Measurements from ENCODE around the gene GBE1.
"Not testable (repeated sequence)": the region's sequence is repeated elsewhere in the genome, so short reads cannot be mapped to it uniquely, and the experiment has no call there.

The GBE1 gene

DNA sequence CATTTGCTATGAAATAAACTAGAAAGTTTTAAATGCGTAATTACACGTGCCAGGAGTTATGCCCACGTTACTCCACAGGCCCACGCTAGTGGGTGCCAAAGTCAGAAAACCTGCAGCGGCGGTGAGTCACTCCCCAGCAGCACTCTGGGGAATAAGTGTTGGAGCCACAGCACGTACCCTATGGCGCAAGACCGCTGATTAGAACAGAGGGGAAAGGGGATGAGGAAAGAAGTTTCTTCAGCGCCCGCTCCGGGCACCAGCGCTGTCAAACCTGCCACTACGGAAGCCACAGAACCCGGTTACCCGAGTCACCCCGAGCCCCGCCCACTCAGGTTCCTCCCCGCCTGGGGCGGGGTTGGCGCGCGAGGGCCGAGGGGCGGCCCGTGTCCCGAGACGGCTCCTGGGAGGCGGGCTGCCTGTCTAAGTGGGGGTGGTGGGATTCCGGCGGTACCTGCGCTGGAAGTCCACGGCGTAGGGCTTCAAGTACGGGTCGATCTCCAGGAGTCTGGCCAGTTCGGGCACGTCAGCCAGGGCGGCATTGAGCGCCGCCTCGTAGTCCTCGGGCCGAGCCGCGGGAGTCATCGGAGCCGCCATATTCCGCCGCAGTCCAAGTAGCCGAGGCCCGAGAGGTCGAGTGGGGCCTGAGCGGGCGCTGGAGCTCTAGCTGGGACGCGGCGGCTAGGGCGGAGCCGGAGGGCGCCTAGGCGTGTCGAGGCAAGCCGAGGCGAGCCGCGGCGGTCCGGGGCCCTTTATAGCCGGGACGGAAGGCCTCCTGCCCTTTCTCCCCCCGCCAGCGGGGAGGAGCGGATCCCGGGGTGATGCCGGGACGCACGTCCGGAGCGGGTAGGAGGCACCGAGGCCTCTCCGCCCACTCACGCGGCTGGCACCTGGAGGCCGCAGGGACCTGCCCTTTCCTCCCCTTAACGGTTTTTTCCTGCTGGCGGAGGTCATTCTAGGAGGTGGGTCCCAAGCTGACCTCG is at the start of gene GBE1:
GBE1 (minus strand) TSS at position 722 of the 980 bp plus-strand sequence; CDS start at position 594, 128 bp downstream.
- DNase-seq (ENCODE audit: low read depth): peak; percentile 93

- no peak for DNase-seq (ENCODE audit: low read depth)
Observed at GRCh38 chr3:81808900-81809299, 47.5 kb upstream of the GBE1 start.

DNA sequence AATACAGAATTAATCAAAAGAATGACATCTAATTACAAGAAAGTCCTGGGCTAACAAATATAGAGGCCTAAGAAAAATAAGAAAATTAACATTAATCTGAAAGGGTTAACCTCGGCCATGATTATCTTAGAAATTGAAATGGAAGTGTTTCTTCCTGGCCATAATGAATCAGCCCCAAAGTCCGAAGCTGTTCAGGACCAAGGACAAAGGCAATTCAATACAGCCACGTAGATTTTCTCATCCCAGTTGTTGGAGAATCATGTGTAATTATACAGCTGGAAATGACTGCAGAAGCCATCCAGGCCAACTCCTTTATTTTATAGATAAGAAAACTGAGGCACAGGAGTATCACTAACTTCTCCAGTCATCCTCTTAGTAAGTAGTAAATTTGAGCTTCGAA is 38.0 kb upstream of the GBE1 start:
- DNase-seq (ENCODE audit: low read depth): no peak

- no peak for DNase-seq (ENCODE audit: low read depth)
Observed at GRCh38 chr3:81793410-81793809, 32.0 kb upstream of the GBE1 start.

GRCh38 chr3:81790117-81790516 is 28.7 kb upstream of the GBE1 start:
- no peak for DNase-seq (ENCODE audit: low read depth)

- no peak for DNase-seq (ENCODE audit: low read depth)
Observed at GRCh38 chr3:81789691-81790090, 28.2 kb upstream of the GBE1 start.

GRCh38 chr3:81788610-81789009 is 27.2 kb upstream of the GBE1 start:
- DNase-seq (ENCODE audit: low read depth): peak; percentile 17

DNA sequence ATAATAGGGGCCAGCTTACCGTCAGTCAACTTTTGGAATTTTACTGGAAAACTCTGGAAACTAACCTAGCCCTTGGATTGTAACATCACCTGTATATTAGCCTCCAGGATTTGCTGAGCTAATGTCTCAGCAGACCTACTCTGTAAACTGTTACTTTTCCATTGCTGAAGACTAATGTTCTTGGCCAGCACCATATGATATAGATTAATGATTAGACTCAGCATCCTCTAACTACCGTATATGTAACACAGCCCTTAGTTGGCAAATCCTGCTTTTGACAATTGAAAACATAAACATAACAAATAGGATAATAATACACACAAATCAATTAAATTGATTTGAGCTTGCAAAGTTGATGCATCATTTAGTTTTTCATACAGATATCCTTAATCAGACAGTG is 26.6 kb upstream of the GBE1 start:
- no peak for DNase-seq (ENCODE audit: low read depth)

DNA sequence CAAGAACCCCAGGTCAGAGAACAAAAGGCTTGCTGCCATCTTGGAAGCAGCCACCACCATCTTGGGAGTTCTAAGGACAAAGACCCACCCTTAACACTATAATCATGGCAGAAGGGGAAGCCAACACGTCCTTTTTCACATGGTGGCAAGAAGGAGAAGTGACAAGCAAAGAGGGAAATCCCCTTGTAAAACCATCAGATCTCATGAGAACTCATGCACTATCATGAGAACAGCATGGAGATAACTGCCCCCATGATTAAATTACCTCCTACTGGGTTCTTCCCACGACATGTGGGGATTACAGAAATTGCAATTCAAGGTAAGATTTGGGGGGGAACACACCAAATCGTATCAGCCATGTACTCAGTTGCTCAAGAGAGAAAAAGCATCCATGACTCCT is 21.1 kb upstream of the GBE1 start:
- DNase-seq (ENCODE audit: low read depth): no peak

DNA sequence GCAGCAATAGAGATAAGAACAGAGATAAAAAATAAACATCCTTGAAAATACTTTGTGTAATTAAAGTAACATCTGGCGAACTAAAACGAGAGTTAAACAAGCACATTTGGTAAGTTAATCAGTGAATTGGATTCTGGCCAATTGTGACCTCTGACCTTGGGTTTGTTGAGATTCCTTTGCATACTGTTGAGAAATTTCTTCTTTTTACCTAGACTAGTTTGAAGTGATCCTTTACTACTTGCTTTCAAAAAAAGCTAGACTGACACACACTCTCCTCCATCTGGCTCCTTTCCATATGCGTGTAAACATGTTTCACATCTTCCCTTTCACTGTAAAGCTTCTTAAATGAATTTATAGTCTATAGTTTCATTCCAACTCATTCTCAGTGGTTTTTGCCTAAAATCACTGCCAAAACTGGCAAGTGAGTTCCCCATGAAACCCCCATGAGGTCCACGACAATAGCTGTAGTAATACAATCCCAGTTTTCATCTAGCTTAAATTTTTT is 17.3 kb upstream of the GBE1 start:
- no peak for DNase-seq (ENCODE audit: low read depth)

DNA sequence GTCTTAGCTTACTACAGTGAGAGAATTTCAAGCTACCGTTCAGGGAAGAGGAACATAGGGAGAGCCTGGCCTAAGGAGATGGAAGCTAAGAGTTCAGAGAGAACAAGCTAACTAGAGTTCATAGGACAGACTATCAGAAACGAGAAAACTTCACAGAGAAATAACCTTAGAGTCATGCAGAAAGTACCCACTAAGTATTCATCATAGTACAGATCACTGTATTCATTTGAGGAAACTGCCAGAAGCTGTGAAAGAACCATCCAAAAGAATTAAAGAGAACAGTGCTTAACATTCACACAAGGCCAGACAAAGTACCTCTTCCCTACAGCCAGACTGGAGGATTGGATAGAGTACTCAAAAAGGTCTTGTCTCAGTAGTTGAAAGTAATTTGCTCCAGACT is 15.2 kb upstream of the GBE1 start:
- DNase-seq (ENCODE audit: low read depth): no peak

GRCh38 chr3:81770710-81771109 is 9.3 kb upstream of the GBE1 start:
- DNase-seq (ENCODE audit: low read depth): no peak

DNA sequence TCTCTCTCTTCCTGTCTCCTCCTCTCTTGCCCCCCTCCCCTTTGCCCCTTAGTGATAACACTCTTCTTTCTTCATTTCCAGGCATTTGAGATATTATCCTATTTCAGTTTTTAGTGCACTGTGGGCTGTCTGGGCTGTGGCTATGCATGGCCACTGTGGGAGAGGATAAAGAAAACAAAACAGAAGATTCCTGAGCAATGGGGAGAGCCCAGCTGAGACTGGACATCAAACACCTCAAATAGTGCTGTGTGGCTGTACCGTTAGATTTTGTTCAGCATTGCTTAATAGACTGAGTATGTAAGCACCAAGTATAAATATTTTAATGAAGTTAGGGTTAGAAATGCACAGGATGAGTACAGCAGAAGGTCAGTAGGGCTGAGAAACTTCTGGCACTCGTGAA is 7.9 kb upstream of the GBE1 start:
- DNase-seq (ENCODE audit: low read depth): no peak

DNA sequence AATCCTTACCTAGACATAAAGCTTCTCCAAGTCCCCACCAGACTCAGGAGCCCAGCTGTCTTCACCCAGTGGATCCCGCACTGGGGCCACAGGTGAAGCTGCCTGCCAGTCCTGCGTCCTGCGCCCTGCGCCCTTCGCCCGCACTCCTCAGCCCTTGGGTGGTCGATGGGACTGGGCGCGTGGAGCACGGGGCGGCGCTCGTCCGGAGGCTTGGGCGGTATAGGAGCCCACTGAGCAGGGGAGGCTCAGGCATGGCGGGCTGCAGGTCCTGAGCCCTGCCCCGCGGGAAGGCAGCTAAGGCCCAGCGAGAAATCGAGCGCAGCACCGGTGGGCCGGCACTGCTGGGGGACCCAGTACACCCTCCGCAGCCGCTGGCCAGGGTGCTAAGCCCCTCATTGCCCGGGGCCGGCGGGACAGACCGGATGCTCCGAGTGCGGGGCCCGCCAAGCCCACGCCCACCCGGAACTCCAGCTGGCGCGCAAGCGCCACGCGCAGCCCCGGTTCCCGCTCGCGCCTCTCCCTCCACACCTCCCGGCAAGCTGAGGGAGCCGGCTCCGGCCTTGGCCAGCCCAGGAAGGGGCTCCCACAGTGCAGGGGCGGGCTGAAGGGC is 5.9 kb upstream of the GBE1 start:
- DNase-seq (ENCODE audit: low read depth): not testable (repeated sequence)

- DNase-seq (ENCODE audit: low read depth): no peak
Observed at GRCh38 chr3:81765400-81765799, 4.0 kb upstream of the GBE1 start.

GRCh38 chr3:81764665-81765064 is 3.2 kb upstream of the GBE1 start:
- no peak for DNase-seq (ENCODE audit: low read depth)

DNA sequence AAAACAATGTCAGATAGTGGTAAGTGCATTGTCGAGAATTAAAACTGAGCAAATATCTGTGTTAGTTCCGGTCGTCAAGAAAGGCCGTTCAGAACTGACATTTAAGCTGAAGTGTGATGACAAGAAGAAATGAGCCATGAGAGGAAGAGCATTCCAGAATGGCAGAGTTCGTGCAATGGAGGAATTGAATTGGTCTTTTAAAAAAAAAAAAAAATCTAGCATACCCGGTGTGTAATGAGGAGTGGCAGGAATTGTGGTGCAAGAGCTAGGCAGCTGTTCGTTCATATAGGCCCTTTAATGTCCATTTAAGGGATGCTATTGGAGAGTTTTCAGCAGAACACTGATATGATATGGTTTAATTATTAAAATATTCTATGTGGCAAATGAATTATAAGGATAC is 2.6 kb upstream of the GBE1 start:
- DNase-seq (ENCODE audit: low read depth): no peak

- DNase-seq (ENCODE audit: low read depth): no peak
Observed at GRCh38 chr3:81763001-81763400, 1.6 kb upstream of the GBE1 start.

- no peak for DNase-seq (ENCODE audit: low read depth)
Observed at GRCh38 chr3:81761904-81762580, 597 bp upstream of the GBE1 start.

- no peak for DNase-seq (ENCODE audit: low read depth)
Observed at GRCh38 chr3:81760215-81760614, 1.2 kb downstream of the GBE1 start.

- DNase-seq (ENCODE audit: low read depth): not testable (repeated sequence)
Observed at GRCh38 chr3:81758771-81759170, 2.7 kb downstream of the GBE1 start.

DNA sequence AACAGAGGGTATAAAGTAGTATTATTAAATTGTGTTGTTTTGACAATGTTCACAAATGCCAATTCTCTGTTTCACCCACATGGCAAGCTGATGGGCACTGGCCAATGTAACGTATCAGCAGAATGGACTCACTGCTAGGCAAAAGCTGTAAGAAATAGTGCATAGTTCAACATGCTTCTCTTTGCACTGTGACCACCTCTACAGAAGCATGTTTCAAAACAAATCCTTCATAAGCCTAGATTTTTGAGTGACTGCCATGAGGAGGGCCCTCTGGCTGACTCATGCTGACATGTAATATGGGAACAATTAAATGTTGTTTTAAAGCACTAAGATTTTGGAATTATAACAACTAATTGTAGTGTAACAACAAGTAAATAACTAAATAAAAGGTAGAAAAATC is 3.2 kb downstream of the GBE1 start:
- peak; percentile 73 for DNase-seq (ENCODE audit: low read depth)

All from stromal cell of bone marrow (primary cell).